ENCODE data around the gene COCH. TPM values are rescaled to one million over a fixed set of nuclear protein-coding genes. Genes with fewer than 3 reads are reported as not detected.
A peak's percentile ranks its signal among the peaks of the same experiment; 100 is the strongest.

COCH gene
- total and polyA plus RNA-seq, 2 experiments from 2014 or later = 12.9 to 20.6 TPM

DNA sequence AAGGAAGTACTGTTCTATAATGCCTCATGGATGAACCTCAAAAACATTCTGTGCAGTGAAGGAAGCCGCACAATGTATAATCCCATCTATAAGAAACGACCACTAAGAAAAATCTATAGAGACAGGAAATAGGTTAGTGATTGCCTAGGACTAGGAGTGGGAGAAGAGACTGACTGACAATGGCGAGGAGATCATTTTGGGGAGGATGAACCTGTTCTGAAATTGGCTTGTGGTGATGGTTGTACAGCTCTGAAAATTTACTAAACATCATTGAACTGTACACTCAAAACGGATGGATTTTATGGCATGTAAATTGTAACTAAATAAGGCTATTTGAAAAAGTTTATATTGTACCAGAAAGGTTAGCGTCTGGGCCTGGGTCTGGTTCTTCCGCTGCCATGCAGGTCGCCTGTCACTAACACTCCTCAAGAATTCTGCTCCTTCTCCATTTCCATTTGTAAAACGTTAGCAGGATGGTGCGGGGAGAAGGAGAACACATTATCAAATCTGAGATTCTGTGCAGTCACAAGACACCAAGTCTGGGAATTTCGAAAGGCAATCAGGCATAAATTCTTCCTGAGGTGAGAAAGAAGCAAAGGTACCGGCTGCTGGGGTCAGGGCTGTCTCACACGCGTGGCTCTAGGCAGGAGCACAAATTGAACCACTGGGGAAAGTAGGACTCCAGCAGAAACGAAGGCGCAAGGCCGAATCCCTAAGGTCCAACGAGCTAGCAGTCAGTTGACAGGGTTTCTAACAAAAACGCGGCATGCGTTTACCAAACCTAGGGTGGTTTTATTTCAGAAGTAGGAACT is 845 bp upstream of the COCH start:
- no peak for DNase-seq (ENCODE audit: low spot score)
- ATAC-seq = peak; percentile 2; the same call in 2 of the 3 replicates
- peak overlapping the region; percentile 89 for H2AFZ ChIP-seq
- TF ChIP-seq EZH2 (IDR thresholded peaks at IDR 0.05; ENCODE audit: low read depth, unreplicated experiment) (peak; percentile 39), NANOG (IDR thresholded peaks at IDR 0.05; ENCODE audit: borderline replicate concordance) (no peak)
- no peaks in the 10 kb centered on the region for H3K9me2 ChIP-seq (ENCODE audit: insufficient read depth)
- Mint-ChIP-seq H3K4me1 (peaks cover 38% of the 10 kb centered on the region), H3K27ac (no peak overlapping the region), H3K4me3 (peak overlapping the region; percentile 54), H3K9me3 (no peaks in the 10 kb centered on the region), H3K36me3 (ENCODE audit: low read depth) (no peaks in the 10 kb centered on the region), H3K27me3 (ENCODE audit: insufficient read depth, low read depth, poor library complexity) (peaks cover 42% of the 10 kb centered on the region)
- no peaks in the 10 kb centered on the region for H3K36me3 ChIP-seq (ENCODE audit: insufficient read depth)
- no peak overlapping the region for H3K27ac ChIP-seq (ENCODE audit: low read depth)
- H3F3A ChIP-seq (replicated peaks; ENCODE audit: low read depth) = 0 out of 2 replicates have a peak, but pooled peaks cover 3% of the 10 kb centered on the region
- H3K27me3 ChIP-seq (ENCODE audit: insufficient read depth) = peaks cover 51% of the 10 kb centered on the region
- peaks cover 48% of the 10 kb centered on the region for H3K4me1 ChIP-seq (ENCODE audit: insufficient read depth)
- peak overlapping the region; percentile 56 for H3K4me3 ChIP-seq
- no peaks in the 10 kb centered on the region for H4K20me1 ChIP-seq (replicated peaks; ENCODE audit: insufficient read depth)
- peak overlapping the region; percentile 79 for H3K4me2 ChIP-seq
- H3K79me2 ChIP-seq (replicated peaks; ENCODE audit: insufficient read depth) = no peaks in the 10 kb centered on the region

- no peak for TF ChIP-seq CREB1 (CRISPR knock-in tag; IDR thresholded peaks at IDR 0.05; ENCODE audit: low read depth)
- TF ChIP-seq EZH2phosphoT487 (IDR thresholded peaks at IDR 0.05; ENCODE audit: unreplicated experiment) = peak; percentile 39
- no peak for TF ChIP-seq ZNF331 (CRISPR knock-in tag; IDR thresholded peaks at IDR 0.05; ENCODE audit: low read depth)
- no peak for TF ChIP-seq NANOG (IDR thresholded peaks at IDR 0.05; ENCODE audit: borderline replicate concordance)
- TF ChIP-seq EZH2 (IDR thresholded peaks at IDR 0.05; ENCODE audit: low read depth, unreplicated experiment) = peak; percentile 78
- TF ChIP-seq STAT1 (IDR thresholded peaks at IDR 0.05; ENCODE audit: unreplicated experiment) = no peak
- TF ChIP-seq ZNF114 (CRISPR knock-in tag; IDR thresholded peaks at IDR 0.05) = no peak
- TF ChIP-seq, protein P1, sequence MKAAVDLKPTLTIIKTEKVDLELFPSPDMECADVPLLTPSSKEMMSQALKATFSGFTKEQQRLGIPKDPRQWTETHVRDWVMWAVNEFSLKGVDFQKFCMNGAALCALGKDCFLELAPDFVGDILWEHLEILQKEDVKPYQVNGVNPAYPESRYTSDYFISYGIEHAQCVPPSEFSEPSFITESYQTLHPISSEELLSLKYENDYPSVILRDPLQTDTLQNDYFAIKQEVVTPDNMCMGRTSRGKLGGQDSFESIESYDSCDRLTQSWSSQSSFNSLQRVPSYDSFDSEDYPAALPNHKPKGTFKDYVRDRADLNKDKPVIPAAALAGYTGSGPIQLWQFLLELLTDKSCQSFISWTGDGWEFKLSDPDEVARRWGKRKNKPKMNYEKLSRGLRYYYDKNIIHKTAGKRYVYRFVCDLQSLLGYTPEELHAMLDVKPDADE (IDR thresholded peaks at IDR 0.05) = no peak
- Mint-ChIP-seq H3K9me3 (no peaks in the 10 kb centered on the region), H3K4me1 (peaks cover 35% of the 10 kb centered on the region), H3K4me3 (peak overlapping the region; percentile 71), H3K27me3 (ENCODE audit: insufficient read depth, low read depth, poor library complexity) (peaks cover 42% of the 10 kb centered on the region), H3K36me3 (ENCODE audit: low read depth) (no peaks in the 10 kb centered on the region), H3K27ac (no peak overlapping the region)
- peak; percentile 59 for DNase-seq (ENCODE audit: low spot score)
- peak; percentile 54 for ATAC-seq
- Histone ChIP-seq H3F3A (replicated peaks; ENCODE audit: low read depth) (0 out of 2 replicates have a peak, but pooled peaks cover 3% of the 10 kb centered on the region), H4K20me1 (replicated peaks; ENCODE audit: insufficient read depth) (no peaks in the 10 kb centered on the region), H2AFZ (peak overlapping the region; percentile 89), H3K79me2 (replicated peaks; ENCODE audit: insufficient read depth) (no peaks in the 10 kb centered on the region), H3K4me2 (peak overlapping the region; percentile 79), H3K27me3 (ENCODE audit: insufficient read depth) (peaks cover 51% of the 10 kb centered on the region), H3K36me3 (ENCODE audit: insufficient read depth) (no peaks in the 10 kb centered on the region), H3K4me3 (peak overlapping the region; percentile 56), H3K27ac (ENCODE audit: low read depth) (no peak overlapping the region), H3K4me1 (ENCODE audit: insufficient read depth) (peaks cover 44% of the 10 kb centered on the region), H3K9me2 (ENCODE audit: insufficient read depth) (no peaks in the 10 kb centered on the region)
Measured at GRCh38 chr14:30874999-30875787, 834 bp downstream of the COCH start.

All from GM23338 (cell line).